IPS DF 6.9 (cell line): ENCODE measurements around the gene HIC2.
"Not testable (repeated sequence)": the region's sequence is repeated elsewhere in the genome, so short reads cannot be mapped to it uniquely, and the experiment has no call there.

ENCODE experiments used
- DNase-seq: peaks from one replicate; pipeline ENCODE4 v3.0.0-alpha.2; 2013; ENCODE audit warnings: low read depth, low spot score
- H3K27ac ChIP-seq: one replicate; pipeline ENCODE4 v1.5.1; 2013; ENCODE audit warnings: low read length, control low read depth
- H3K27me3 ChIP-seq: 2 replicates; pipeline ENCODE4 v1.6.1; 2013; ENCODE audit warnings: mild to moderate bottlenecking, low read length; ENCODE audit not compliant: control insufficient read depth, insufficient read depth
- H3K36me3 ChIP-seq: 2 replicates; pipeline ENCODE4 v1.6.1; 2013; ENCODE audit warnings: low read length; ENCODE audit not compliant: control insufficient read depth, insufficient read depth
- H3K4me1 ChIP-seq: 2 replicates; pipeline ENCODE4 v1.6.1; 2013; ENCODE audit warnings: low read length; ENCODE audit not compliant: control insufficient read depth, insufficient read depth
- H3K4me3 ChIP-seq: 2 replicates; pipeline ENCODE4 v1.5.1; 2013; ENCODE audit warnings: mild to moderate bottlenecking, low read length
- H3K9me3 ChIP-seq: 2 replicates; pipeline ENCODE4 v1.6.1; 2013; ENCODE audit warnings: low read length, inconsistent platforms; ENCODE audit not compliant: control insufficient read depth, insufficient read depth
- WGBS: extraction: QIAGEN DNeasy Blood & Tissue Kit; methylation state at CpG from one replicate; pipeline ENCODE4 v1.1.7; 2013; ENCODE audit warnings: mixed read lengths, missing lambda C conversion rate; ENCODE audit not compliant: insufficient read length, insufficient coverage; 5-methylcytosine and 5-hydroxymethylcytosine counted together

The HIC2 gene

GRCh38 chr22:21452666-21453065, 35.5 kb downstream of the HIC2 start:
- not testable (repeated sequence) for H3K27me3 ChIP-seq, H3K27ac ChIP-seq, H3K36me3 ChIP-seq, H3K9me3 ChIP-seq, DNase-seq, H3K4me3 ChIP-seq
- WGBS: no CpG with 5 or more reads among the region's 4 CpGs
- peaks cover 12% of the 10 kb centered on the region for H3K4me1 ChIP-seq

GRCh38 chr22:21454998-21455333, 37.8 kb downstream of the HIC2 start:
- no CpG with 5 or more reads among the region's 9 CpGs for WGBS
- H3K4me1 ChIP-seq: not testable (repeated sequence)

GRCh38 chr22:21455334-21456089, 38.3 kb downstream of the HIC2 start:
- Histone ChIP-seq H3K27ac (no peak overlapping the region), H3K27me3 (no peaks in the 10 kb centered on the region), H3K9me3 (no peaks in the 10 kb centered on the region), H3K4me3 (no peak overlapping the region), H3K36me3 (no peaks in the 10 kb centered on the region; the same call in 1 of the 2 replicates), H3K4me1 (peaks cover 8% of the 10 kb centered on the region; the same call in 1 of the 2 replicates)
- no CpG with 5 or more reads among the region's 19 CpGs for WGBS
- DNase-seq: no peak

More at GRCh38 chr22:21454998-21455333, 37.8 kb downstream of the HIC2 start:
- not testable (repeated sequence) for DNase-seq, H3K27ac ChIP-seq, H3K9me3 ChIP-seq, H3K4me3 ChIP-seq, H3K36me3 ChIP-seq, H3K27me3 ChIP-seq

- Histone ChIP-seq H3K9me3 (no peaks in the 10 kb centered on the region), H3K4me1 (peaks cover 8% of the 10 kb centered on the region; the same call in 1 of the 2 replicates), H3K36me3 (no peaks in the 10 kb centered on the region), H3K27me3 (no peaks in the 10 kb centered on the region), H3K27ac (no peak overlapping the region), H3K4me3 (no peak overlapping the region)
- no CpG with 5 or more reads among the region's 19 CpGs for WGBS
- DNase-seq: no peak
These were observed 40.0 kb downstream of the HIC2 start for GRCh38 chr22:21457023-21457787.

- H3K36me3 ChIP-seq, H3K27ac ChIP-seq, H3K9me3 ChIP-seq, H3K27me3 ChIP-seq, H3K4me1 ChIP-seq, DNase-seq, H3K4me3 ChIP-seq: not testable (repeated sequence)
- no CpG with 5 or more reads among the region's 4 CpGs for WGBS
These were observed 45.5 kb downstream of the HIC2 start for GRCh38 chr22:21462672-21463071.

- DNase-seq, H3K4me1 ChIP-seq, H3K27me3 ChIP-seq, H3K9me3 ChIP-seq, H3K36me3 ChIP-seq, H3K27ac ChIP-seq: not testable (repeated sequence)
- H3K4me3 ChIP-seq: peak within 1 kb of the TSS; percentile 46; the same call in 1 of the 2 replicates
- no CpG with 5 or more reads among the region's 74 CpGs for WGBS
These were observed 50.4 kb downstream of the HIC2 start, which contains the start of gene TMEM191C for GRCh38 chr22:21467337-21468193. Gene TMEM191C (plus strand): TSS chr22:21467387. CDS start chr22:21467460, 73 bp downstream.

- H3K36me3 ChIP-seq, H3K27ac ChIP-seq, H3K9me3 ChIP-seq, H3K27me3 ChIP-seq, H3K4me1 ChIP-seq: not testable (repeated sequence)
- peak overlapping the region; percentile 46; the same call in 1 of the 2 replicates for H3K4me3 ChIP-seq
- no CpG with 5 or more reads among the region's 60 CpGs for WGBS
- DNase-seq: peak; percentile 25
These were observed 51.3 kb downstream of the HIC2 start for GRCh38 chr22:21468194-21469096.

GRCh38 chr22:21469097-21469994, 52.2 kb downstream of the HIC2 start:
- WGBS: no CpG with 5 or more reads among the region's 87 CpGs

GRCh38 chr22:21472984-21473383, 55.8 kb downstream of the HIC2 start:
- WGBS: no CpG with 5 or more reads among the region's 11 CpGs
- H3K9me3 ChIP-seq, H3K27ac ChIP-seq, H3K4me1 ChIP-seq, H3K27me3 ChIP-seq, DNase-seq, H3K36me3 ChIP-seq, H3K4me3 ChIP-seq: not testable (repeated sequence)

More at GRCh38 chr22:21469097-21469994, 52.2 kb downstream of the HIC2 start:
- H3K9me3 ChIP-seq, H3K4me3 ChIP-seq, H3K27me3 ChIP-seq, H3K36me3 ChIP-seq, H3K4me1 ChIP-seq, DNase-seq, H3K27ac ChIP-seq: not testable (repeated sequence)
